AG09319 (cell line): ENCODE results near the gene SPDEF.
A peak's percentile ranks its signal among the peaks of the same experiment; 100 is the strongest.

Experiments used
- DNase-seq: peaks from one replicate; pipeline ENCODE4 v3.0.0-alpha.2; 2010; ENCODE audit warnings: low read depth; ENCODE audit errors: extremely low read depth
- CTCF ChIP-seq: IDR thresholded peaks from 2 replicates; pipeline ENCODE4 v1.5.1; 2011; ENCODE audit warnings: low read depth, mild to moderate bottlenecking, inconsistent platforms, low read length, moderate library complexity

The SPDEF gene

DNA sequence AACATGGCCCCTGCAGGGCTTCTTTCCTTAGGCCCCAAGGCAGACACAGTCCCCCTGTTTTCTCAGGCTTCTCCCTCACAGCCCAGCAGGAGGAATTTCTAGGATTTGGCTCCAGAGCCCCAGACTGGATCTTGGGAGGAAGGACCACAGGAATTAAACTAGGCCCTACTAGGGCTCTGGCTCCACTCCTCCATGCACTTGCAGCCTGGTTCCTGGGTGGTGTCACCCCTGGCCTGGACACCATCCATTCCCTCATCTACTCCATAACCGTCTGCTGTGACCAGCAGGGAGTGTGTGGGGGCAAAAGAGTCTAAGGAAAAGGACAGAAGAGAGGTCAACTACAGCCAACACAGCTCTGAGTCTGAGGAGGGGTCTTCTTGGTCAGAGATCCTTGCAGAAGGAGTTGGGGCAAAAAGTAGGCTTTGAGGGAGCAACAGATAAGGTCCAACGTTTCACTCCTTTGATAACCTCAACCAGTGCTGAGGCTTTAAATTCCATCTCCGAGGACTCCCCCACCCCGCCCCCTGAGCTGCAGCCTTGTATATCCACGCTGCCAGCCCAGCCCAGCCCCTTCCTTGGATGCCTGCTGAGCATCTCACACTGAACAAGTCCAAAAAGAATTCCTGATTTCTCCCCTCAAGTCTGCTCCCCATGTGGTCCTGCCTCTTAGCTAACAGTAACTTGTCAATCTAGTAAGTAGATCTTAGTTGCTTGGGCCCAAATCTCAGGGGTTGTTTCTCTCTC lies 27.9 kb upstream of the SPDEF start:
- no peak for TF ChIP-seq CTCF
- no peak for DNase-seq

- DNase-seq = no peak
- peak; percentile 26 for TF ChIP-seq CTCF
Measured at GRCh38 chr6:34583461-34583860, 27.3 kb upstream of the SPDEF start.

- no peak for TF ChIP-seq CTCF
Measured at GRCh38 chr6:34581561-34581920, 25.4 kb upstream of the SPDEF start.

DNA sequence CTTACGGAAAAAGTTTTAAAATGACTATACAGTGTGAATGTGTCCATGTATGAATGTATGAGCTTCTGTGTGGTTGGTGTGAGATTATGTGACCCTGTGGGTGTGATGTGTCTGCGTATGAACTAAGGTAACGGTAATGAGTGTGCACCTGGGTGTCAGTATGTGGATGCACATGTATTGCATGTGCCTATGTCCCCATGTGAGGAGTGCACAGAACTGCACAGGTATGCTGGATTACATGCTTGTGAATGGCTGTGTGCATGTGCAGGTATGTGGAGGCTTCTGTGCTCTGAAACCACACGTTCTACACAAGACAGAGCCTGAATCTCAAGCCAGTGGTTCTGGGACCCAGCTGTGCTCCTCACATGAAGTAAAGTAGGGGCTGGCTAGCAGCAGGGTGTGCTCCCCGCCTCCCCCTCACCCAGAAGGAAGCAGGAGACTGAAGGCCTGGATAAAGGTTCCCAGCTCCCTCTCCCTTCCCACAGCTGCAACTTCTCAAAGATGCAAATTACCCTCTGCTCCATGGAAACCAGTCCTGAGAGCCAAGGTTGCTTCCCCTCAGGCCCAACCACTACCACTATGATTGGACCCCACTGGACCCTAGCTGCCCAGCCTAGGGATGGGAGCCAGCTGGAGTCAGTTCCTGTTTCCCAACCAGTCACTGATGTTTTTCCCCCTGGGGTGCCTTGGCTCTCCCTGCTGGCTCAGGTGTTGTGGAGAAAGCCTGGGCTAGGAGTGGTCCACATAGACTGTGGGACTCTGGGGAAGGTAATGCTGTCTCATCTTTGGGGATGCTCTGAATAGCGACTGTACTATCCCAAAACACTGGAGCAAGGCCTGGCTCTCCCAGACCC lies 24.8 kb upstream of the SPDEF start:
- no peak for TF ChIP-seq CTCF
- no peak for DNase-seq

More at GRCh38 chr6:34581561-34581920, 25.4 kb upstream of the SPDEF start:
- DNase-seq = no peak

DNA sequence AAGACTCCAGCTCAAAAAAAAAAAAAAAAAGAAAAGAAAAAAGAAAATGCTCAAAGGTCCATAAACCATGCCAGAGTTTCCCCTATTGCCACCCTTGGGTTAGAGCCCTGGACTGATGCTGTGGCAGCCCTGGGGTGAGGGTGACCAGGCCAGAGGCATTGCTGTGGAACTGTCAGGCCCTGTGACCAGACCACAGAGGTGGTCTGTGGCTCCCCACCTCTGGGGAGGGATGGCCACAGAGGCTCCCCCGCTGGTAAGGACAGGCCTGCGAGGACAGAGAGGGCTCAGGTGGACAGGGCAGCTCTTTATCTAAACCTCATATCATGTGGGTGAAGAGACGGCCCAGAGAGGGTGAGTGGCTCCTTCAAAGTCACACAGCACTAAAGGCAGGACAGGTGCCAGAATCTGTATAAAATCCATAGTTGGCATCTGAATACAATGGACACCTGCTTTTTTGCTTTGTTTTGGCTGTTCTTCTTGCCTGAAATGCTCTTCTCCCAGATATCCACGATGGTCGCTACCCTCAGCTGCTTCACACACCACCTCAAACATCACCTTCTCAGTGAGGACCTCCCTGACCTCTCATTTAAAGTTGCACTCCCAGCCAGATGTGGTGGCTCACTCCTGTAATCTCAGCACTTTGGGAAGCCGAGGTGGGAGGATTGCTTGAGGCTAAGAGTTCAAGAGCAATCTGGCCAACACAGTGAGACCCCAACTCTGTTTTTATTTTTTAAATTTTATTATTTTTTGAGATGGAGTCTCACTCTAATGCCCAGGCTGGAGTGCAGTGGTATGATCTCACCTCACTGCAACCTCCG lies 22.5 kb upstream of the SPDEF start:
- no peak for TF ChIP-seq CTCF
- no peak for DNase-seq

DNA sequence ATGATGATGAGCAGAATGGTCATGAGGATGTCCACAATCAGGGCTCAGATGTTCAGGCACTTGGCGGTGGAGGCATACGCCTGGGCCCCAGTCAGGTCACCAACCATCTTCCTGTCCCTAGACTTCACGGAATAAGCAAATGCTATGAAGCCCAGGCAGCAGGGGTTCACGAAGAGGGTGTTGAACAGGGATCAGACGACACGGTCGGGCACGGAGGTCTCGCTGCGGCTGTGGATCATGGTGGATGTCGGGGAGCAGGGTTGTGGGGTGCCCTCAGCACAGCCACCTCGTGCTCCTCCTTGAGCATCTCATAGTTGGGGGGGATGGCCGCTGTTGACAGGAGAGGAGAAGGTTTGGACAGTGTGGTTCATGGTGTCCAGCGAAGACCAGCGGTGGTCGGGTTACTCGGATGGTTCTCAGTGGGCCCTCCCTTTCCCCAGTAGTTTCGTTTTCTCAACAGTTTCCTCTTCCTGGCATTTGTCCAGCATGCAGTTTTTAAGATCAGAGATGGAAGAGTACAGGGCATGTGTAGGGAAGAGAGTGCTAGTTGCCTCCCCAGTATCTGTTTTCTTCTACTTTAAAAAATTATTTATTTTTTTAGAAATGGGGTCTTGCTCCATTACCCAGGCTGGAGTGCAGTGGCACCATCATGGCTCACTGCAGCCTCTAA lies 20.3 kb upstream of the SPDEF start:
- DNase-seq = no peak
- TF ChIP-seq CTCF = no peak
